Activated naive CD4-positive, alpha-beta T cell (primary cell): Measurements from ENCODE around the gene ZNF783.

Source experiments
- DNase-seq, 4 experiments: peaks; one replicate each; lab custom pipeline; 2025; lab: John Stamatoyannopoulos, UW

The ZNF783 gene

DNA sequence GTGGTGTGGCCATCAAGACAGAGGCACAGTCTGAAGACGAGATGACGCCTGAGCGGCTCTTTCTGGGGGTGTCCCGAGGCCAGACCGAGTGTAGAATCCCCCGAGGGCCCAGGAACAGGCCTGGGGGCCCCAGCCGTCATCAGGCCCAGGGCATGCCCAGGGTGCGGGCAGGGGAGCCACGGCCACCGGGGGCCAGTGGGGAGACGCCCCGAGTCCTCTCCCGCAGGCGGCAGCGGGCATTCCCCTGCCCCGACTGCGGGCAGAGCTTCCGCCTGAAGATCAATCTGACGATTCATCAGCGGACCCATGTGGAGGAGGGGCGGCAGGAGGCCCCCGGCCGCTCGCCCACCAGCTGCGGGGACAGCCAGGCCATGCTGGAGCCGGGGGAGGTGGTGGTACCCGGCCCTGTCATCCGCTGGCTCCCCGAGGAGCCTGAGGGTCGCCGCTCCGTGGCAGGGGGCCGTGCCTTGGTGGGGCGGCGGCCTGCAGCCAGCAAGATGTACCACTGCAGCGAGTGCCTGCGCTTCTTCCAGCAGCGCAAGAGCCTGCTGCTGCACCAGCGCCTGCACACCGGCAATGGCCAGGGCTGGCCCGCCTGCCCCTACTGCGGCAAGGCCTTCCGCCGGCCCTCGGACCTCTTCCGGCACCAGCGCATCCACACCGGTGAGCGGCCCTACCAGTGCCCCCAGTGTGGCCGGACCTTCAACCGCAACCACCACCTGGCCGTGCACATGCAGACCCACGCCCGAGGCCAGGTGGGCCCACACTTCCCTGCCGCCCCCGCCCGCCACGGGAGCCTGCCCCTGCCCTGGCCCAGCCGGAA lies 19.7 kb downstream of the ZNF783 start:
- DNase-seq, result no peak

GRCh38 chr7:149282331-149282655 lies 20.3 kb downstream of the ZNF783 start:
- DNase-seq, result no peak

GRCh38 chr7:149283321-149283720 lies 21.3 kb downstream of the ZNF783 start:
- DNase-seq, result no peak

GRCh38 chr7:149284343-149284742 lies 22.3 kb downstream of the ZNF783 start:
- DNase-seq, result peak in 2 of 4 experiments; percentile 35 to 47

GRCh38 chr7:149284850-149285585 lies 23.0 kb downstream of the ZNF783 start:
- DNase-seq, result peak; percentile 89 to 98 (median 95)

GRCh38 chr7:149285603-149286002 lies 23.6 kb downstream of the ZNF783 start:
- DNase-seq, result no peak

DNA sequence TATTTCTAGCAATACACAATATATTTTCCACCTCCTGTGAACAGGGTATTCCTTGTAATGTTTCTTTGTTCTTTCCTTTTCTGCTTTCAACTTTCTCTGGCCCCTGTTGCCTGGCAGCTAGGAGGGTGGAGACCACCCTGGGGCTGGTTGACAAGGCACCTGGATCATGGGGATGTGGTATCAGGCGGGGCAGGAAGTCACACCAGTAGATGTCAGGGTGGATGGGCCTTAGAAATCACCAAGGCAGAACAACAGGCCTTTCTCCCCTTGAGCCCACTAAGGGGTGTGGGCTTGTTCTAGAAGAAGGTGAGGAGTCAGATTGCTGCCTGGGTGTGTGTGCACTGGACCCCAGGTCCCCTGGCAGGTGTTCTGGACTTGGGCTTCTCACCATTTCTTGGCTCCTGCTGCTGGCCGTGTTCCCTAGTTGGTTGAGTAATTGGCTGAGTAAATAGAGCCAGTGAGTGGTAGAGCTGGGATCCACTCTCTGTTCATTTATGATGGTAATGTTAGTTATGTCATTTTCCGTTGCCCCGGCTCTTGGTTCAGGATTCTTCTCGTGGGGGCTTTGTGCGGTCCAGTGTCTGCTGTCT lies 24.9 kb downstream of the ZNF783 start:
- DNase-seq, result no peak

GRCh38 chr7:149287622-149288021 lies 25.6 kb downstream of the ZNF783 start:
- no peak for DNase-seq

GRCh38 chr7:149289262-149289661 lies 27.3 kb downstream of the ZNF783 start:
- DNase-seq, result no peak

DNA sequence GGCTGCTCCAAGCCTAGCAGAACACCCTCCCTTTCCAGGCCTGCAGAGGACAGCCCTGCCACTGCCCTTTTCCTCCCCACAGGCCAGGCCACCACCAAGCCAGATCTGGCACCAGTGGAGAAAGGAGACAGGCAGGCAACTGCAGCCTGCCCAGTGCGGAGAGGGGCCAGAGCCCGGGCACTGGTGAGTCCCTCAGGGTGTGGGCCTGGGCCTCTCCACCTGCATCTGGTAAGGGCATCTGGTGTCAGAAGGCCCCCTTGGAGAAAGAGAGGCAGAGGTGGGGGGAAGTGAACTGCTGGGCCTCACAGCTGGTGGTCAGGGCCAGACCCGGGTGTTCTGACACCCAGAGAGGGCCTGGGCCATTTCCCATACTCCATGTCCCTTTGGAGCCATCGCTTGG lies 27.9 kb downstream of the ZNF783 start:
- no peak for DNase-seq

- no peak for DNase-seq
Measured at GRCh38 chr7:149291036-149291780, 29.2 kb downstream of the ZNF783 start.

DNA sequence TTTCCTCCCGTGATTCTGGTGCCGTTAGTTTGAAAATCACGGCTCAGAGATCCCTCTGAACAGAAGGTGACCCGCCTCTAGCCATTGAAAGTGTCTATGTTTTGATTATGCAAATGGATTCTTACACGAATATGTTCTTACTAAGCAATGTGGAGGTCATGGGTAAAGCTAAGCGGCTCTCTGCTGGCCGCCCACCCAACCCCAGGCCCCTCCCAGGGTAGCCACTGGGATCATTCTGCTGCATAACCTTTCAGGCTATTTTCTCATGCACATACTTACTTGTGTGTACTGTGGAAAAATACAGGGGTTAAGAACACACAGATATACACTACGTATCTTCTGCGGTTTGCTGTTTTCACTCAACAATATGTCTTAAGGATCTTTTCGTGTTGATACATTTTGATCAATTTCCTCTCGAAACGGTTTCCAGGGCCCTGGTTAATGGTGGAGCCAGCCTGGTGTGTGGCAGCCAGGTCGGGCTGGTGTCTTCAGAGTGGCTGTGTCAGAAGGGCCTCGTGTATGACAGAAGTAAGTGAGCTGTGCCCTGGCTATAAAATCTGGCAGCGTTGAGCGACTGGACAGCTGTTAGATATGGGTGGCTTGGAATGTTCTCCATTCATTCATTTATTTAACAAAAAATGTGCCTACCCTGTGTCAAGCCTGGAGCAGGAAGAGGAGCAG lies 29.9 kb downstream of the ZNF783 start:
- DNase-seq, result no peak

DNA sequence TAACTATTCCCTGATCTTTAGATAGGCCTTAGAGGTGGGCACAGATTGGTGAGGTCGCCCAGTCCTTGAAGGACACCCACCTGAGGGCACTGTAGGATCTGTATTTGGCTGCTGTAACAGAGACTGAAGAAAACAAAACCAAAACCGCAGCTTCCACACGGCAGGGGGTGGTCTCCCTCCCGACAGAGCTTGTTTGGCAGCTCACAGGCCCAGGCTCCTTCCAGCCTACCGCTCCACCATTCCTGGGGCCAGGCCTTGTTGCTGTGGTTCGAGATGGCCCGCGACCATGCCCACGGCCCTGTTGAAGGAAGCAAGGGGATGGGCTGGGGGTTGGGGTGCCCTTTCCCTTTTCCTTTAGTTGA lies 30.4 kb downstream of the ZNF783 start:
- no peak for DNase-seq

DNA sequence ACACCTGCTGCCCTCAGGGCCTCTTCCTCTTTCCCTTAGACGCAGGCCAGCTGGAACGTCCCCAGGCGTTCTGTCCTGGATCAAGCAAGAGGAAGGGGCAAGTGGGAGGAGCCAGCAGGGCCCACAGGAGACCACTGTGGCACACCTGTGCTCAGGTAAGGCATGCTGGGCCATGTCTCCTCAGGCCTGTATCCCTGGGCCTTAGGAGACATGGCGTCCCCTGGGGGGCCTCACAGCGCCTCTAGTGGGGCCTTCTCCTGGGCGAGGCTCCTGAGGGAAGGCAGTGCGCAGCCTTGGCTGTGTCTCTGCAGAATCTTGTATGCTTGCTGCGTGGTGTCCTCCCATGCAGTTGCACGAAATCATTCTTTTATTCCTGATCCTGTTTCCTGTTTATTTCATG lies 31.3 kb downstream of the ZNF783 start:
- no peak for DNase-seq

DNA sequence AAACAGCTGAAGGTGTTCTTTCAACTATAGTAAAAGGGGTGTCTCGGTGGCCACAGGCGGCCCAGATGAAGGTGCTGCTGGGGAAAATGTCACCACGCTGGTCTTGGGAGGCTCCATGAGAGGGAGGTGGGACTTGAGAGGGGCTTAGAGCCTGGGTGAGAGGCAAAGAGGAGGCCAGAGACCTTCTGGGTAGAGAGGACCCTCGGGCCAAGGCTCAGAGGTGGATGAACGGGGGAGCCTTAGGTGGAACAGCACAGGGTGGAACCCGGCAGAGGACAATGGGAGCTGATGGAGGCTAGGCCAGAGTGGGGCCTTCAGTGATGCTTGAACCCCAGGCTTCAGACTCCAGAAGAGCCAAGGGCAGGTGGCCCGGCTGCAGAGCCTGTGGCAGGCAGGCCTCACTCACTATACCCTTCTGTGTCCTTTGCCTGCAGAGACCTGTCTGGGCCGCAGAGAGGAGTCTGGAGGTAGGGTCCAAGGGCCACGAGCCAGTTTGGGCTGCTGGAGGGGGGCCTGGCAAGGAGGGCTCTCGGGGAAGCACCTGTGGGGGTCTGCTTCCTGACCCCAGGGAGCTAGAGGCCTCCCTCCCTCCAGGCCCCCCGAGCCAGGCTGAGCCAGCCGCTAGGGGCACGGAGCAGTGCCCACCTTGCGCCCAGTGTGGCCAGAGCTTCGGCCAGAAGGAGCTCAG lies 32.1 kb downstream of the ZNF783 start:
- DNase-seq, result no peak

- DNase-seq, result no peak
Measured at GRCh38 chr7:149294634-149295480, 32.9 kb downstream of the ZNF783 start.

DNA sequence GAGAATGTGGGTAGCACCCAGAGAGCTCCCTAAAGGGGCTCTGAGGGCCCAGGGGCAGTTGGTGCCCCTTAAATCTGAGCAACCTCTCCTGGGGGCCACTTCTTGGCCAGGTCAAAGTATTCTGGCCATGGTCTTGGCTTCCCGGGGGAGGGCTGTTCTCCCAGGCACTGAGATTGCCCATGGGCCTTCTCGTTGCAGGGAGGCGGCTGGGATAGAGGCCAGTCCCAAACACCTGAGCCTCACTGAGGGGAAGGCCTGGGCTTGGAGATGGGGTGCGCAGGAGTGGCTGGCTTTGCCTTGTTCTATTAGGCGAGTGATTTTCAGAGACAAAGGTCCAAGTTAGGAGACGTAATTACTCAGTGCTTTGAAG lies 33.5 kb downstream of the ZNF783 start:
- DNase-seq, result no peak

DNA sequence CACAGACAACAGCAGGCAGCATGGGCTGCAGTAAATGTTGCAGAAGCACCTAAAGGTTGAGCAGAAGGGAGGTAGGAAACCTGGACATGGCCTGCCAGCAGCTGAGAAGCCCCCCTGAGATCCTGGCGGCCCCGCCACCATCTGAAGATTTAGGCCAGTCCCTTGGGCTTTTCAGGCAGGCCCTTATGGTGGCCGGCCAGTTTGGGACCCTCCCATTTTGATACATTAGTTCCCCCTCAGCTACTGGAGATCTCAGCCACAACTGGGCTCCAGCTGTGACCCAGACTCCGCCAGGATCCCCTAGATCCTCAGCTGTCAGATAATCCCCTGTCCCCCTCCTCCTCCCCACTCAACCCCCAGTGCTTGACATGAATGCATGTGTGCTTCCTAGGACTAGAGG lies 34.4 kb downstream of the ZNF783 start:
- DNase-seq, result no peak

GRCh38 chr7:149297034-149297755 lies 35.2 kb downstream of the ZNF783 start:
- DNase-seq, result no peak
